ENCODE results near the gene FAM76A.

The FAM76A gene

GRCh38 chr1:27811741-27812500 lies 86.2 kb downstream of the FAM76A start:
- H3K4me3 Mint-ChIP-seq = no peak overlapping the region

More at GRCh38 chr1:27811741-27812500, 86.2 kb downstream of the FAM76A start:
- DNase-seq (ENCODE audit: low spot score) = no peak
- H3K36me3 Mint-ChIP-seq (ENCODE audit: low read depth) = peaks cover 33% of the 10 kb centered on the region
- no peaks in the 10 kb centered on the region for H3K9me3 Mint-ChIP-seq
- H3K4me1 Mint-ChIP-seq (ENCODE audit: low read depth) = no peaks in the 10 kb centered on the region
- no peaks in the 10 kb centered on the region for H3K27me3 Mint-ChIP-seq (ENCODE audit: low read depth)
- H3K27ac Mint-ChIP-seq = no peak overlapping the region

Data from T-helper 2 cell treated with Interferon-gamma antibody and Interleukin-4, amounts not matched to agents 5 μg/mL and 100 μg/mL, for 36 hours (primary cell).